ENCODE measurements around the gene RRP15.

Gene RRP15

DNA sequence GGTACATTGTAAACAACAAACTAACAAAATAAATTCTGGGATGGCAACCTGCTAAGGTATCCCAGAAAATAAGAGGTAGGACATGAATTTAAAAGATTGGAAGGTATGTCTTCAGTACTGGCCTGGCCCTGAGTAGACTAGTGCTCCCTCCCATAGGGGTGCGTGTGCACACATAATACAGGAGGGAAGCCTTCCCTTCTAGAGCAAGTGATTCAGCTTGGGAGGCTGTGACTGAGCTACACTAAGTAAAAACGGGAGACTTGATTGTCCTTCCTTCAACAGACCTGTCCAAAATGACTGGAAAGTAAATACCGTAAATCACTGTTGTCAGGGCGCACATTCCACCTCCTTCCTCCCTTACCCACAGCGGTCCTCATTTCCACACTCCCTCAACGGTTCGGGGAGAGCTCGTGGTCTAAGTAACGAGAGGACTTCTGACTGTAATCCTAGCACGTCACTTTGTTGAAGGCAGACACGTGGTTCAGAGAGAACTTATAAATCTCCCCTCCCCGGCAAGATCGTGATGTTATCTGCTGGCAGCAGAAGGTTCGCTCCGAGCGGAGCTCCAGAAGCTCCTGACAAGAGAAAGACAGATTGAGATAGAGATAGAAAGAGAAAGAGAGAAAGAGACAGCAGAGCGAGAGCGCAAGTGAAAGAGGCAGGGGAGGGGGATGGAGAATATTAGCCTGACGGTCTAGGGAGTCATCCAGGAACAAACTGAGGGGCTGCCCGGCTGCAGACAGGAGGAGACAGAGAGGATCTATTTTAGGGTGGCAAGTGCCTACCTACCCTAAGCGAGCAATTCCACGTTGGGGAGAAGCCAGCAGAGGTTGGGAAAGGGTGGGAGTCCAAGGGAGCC, 60.0 kb downstream of the RRP15 start, which contains the start of gene TGFB2:
TGFB2 (plus strand) TSS at position 523 of the 859 bp plus-strand sequence. CDS start 1,366 bp downstream, outside the sequence.
- DNase-seq = no peak

DNA sequence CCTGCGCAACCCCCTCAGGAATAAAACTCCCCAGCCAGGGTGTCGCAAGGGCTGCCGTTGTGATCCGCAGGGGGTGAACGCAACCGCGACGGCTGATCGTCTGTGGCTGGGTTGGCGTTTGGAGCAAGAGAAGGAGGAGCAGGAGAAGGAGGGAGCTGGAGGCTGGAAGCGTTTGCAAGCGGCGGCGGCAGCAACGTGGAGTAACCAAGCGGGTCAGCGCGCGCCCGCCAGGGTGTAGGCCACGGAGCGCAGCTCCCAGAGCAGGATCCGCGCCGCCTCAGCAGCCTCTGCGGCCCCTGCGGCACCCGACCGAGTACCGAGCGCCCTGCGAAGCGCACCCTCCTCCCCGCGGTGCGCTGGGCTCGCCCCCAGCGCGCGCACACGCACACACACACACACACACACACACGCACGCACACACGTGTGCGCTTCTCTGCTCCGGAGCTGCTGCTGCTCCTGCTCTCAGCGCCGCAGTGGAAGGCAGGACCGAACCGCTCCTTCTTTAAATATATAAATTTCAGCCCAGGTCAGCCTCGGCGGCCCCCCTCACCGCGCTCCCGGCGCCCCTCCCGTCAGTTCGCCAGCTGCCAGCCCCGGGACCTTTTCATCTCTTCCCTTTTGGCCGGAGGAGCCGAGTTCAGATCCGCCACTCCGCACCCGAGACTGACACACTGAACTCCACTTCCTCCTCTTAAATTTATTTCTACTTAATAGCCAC, 60.7 kb downstream of the RRP15 start:
- DNase-seq = peak; percentile 28

DNA sequence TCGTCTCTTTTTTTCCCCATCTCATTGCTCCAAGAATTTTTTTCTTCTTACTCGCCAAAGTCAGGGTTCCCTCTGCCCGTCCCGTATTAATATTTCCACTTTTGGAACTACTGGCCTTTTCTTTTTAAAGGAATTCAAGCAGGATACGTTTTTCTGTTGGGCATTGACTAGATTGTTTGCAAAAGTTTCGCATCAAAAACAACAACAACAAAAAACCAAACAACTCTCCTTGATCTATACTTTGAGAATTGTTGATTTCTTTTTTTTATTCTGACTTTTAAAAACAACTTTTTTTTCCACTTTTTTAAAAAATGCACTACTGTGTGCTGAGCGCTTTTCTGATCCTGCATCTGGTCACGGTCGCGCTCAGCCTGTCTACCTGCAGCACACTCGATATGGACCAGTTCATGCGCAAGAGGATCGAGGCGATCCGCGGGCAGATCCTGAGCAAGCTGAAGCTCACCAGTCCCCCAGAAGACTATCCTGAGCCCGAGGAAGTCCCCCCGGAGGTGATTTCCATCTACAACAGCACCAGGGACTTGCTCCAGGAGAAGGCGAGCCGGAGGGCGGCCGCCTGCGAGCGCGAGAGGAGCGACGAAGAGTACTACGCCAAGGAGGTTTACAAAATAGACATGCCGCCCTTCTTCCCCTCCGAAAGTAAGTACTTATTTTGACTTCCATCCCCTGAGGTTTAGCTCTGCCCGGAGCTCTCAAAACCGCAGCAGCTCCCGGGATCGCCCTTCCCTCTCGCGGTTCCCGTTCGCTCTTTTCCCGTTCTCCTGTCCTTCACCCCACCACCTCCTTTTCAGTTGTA, 61.5 kb downstream of the RRP15 start:
- no peak for DNase-seq

DNA sequence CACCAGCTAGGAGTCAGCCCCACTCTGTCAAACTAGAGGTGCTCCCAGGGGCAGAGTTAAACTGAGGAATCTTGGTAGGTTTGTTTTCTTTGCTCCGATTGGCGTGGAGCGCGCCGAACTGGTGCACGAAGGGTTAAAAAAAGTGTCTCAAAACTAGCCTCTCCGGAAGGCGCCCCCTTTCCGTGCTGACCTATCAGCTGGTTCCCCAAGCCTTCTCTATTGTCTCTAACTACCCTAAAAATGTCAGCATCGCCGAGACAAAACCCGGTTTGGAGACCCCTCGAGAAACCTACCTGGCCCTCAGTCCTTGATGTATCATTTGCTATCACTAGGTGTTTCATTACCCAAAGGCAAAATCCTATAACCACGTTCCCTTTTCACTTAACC, 62.2 kb downstream of the RRP15 start:
- no peak for DNase-seq

DNA sequence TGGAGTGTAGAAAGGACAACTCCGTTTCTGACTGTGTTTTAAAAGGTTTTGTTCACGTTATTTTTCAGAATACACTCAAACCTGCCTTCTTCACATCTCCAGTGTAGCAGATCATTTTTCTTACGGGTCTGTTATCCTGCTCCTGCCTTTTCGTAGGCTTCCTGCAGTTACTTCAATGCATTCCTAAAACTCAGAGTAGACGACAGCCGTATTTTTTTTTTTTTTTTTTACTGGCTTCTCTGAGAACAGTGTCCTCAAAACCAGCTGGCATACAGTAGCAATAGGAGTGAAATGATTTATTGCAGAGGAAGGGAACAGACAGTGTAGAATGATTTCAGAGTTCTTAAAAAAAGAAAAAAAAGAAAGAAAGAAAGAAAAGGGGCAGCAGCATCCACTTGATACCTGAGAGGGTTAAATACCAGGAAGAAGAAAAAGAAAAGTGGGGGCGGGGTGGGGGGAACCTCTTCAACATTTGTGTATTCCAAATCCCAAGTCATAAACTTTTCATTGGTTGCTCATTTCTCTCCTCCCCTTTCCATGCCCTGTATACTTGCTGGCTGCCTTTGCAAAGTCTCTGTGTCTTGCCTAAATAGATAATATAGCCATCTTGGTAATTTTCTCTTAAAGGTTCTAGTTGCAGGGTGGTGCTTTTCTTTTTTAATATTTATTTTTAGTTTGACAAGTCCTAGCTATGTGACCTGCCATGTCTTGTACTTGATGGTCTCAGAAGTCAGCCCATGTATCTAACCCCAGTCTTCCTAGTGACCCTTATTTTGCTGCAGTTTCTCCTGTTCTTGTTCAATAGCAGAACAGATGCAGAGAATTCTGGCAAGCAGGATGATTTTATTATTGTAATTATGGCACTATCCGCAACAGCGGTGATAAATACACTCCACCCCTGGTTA, 62.9 kb downstream of the RRP15 start:
- DNase-seq = no peak

DNA sequence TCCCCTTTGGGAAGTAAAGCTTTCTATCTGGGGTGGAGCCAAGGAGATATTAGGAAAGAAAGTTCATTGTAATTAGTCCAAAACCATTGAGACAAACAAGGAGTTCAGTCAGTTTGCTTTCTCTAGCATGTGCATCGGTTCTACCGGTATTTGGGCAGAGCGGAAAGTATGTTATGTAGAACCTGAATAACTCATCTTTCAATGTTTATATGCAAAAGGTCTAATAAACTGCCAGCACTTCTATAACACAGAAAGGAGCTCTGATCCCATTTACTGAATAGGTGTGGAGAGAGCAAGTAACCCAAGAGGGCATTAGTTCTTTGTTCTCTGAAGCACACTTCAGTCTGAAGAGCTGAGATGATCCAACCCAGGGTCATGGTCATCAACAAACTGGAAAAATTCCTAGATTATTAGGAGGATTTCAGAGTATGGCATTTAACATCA, 63.6 kb downstream of the RRP15 start:
- DNase-seq = no peak

DNA sequence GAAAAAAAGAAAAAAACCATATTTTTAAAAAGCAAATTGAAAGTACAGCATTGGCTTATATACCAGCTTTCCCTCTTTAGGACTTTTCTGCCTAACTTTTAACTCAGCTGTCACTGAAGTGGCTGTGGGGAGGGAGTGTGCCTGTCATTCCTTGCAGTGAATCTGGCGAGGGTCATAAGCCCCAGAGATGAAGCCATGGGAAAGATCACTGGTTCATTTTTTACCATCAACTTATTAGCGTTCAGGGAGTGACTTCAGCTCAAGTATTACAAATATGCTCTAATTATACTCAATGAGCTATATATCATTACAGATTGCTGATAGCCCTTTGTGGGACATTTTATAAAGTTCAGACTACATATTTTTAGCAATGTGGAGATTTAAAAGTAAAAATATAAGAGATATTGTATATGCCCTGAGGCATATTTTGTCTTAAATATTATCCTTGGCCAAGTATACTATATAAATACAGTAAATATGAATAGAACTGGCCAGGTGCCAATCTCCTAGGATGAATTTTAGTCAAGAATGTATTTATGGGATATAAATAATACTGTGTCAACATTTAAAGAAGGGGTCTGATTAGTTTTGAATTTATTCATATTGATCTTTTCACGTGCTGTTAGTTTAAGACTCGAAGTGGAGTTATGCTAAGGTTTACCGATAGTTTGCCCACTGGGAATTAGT, 64.4 kb downstream of the RRP15 start:
- no peak for DNase-seq

DNA sequence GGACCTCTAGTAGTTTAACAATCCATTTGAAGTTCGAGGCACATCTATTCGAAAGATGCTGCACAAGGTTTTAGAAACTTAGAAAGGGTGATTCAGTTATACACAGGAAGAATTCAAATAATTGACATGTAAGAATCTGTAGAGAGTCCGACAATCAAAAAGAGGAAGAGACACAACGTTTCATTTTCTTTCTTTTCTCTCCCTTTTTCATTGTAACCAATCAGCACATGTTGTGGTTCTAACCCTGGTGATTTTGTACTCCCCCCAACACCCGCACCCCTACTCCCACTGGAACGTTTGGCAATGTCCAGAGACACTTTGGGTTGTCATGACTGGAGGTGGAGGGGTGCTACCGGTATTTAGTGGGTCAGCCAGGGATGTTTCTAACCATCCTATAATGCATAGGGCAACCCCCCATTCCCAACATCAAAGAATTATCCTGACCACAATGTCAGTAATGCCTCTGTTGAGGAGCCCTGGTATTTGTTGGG, 65.0 kb downstream of the RRP15 start:
- no peak for DNase-seq

DNA sequence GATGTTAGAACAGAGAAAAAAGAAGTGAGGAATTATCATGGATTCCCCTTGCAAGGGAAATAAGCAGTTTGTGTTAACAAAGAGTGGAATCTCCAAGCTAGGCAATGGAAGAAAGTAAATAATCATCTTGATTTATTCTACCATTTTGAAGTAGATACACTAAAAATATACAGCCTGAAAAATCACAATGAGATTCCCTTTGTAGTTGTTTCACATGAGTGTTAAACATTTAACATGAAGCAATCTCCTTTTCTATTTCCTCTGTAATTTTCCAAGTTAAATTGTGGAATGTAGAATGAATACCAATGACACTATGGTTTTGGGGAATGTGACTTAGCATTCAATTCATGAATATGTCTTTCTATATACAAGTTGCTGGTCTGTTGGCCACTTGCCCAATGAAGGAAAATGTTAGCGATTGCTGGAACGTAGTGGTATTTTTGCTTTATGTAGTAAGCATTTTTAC, 65.7 kb downstream of the RRP15 start:
- DNase-seq = no peak

DNA sequence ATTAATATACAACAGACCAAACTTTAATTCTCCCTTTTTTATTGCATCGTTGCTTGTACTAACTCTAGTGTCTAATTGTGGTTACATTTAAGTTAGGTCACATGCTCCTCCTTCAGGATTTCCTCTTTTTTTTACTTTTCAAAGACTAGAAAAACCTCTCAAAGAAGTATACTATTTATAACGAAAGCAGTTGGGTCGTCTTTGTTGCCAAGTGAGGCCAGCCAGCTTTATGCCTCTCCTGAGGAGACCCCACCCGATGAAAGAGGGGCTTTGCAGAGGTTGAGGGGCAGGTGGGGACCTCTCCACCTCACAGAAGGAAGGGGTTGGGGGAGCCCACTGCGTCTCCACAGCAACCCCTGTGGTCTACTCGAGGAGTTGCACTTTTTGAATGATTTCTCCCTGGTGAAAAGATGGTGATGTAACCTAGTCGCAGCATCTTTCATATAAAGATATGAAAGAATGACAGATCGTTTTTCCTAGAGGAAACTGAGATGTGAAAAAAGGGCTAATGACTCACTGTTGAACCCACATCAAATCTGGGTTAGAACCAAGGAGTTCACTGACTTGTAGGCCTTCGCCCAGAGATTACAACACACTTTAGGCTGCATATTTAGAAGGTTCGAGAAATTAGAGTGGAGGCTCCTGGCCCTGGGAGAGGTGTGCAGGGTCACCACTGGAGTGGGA, 66.4 kb downstream of the RRP15 start:
- DNase-seq = peak; percentile 31

DNA sequence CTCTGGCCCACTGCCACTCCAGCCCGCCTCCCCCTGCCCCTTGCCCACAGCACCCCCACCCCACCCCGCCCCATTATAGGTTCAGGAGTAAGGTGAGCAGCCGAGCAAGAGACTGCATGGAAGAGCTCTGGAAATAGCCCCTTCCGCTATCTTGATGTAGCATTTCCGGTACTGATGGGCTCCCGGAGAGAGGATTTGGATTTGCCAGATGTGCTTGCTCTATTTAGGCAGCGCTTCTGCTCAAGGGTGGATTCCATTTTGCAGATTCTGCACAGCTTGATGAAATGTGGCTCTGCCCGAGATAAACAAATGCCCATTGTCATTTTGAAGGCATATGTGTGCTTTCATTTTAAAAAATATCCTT, 67.0 kb downstream of the RRP15 start:
- no peak for DNase-seq

DNA sequence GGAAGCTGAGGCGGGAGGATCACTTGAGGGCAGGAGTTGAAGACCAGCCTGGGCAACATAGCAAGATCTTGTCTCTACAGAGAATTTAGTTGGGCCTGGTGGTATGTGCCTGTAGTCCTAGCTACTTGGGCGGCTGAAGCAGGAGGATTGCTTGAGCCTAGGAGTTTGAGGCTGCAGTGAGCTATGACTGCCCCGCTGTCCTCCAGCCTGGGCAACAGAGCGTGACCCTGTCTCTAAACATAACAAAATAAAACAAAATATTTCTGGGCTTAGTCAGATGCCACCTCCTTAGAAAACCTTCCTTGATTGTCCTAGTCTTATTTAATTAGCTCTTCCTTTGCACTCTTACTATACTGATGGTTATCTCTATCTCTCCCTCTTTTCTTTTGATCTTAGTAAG, 68.6 kb downstream of the RRP15 start:
- DNase-seq = no peak

DNA sequence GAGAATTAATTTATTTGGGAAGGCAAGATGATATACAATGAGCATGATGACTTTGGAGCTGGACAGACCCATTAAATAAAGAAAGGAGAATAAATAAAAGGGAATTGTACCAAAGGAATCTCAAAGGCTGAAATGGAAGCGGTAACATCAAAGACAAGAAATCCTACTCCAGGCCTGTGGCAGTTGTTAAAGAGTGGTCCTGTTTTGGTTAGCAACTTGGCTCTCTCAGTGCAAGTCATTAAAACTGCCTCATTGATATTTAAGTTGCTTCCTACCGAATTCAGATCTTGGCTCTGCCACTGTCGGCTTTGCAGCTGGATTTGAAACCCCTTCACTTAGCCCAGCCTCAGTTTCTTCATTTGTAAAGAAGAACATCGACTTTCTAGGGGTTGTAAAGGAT, 70.2 kb downstream of the RRP15 start:
- DNase-seq = no peak

DNA sequence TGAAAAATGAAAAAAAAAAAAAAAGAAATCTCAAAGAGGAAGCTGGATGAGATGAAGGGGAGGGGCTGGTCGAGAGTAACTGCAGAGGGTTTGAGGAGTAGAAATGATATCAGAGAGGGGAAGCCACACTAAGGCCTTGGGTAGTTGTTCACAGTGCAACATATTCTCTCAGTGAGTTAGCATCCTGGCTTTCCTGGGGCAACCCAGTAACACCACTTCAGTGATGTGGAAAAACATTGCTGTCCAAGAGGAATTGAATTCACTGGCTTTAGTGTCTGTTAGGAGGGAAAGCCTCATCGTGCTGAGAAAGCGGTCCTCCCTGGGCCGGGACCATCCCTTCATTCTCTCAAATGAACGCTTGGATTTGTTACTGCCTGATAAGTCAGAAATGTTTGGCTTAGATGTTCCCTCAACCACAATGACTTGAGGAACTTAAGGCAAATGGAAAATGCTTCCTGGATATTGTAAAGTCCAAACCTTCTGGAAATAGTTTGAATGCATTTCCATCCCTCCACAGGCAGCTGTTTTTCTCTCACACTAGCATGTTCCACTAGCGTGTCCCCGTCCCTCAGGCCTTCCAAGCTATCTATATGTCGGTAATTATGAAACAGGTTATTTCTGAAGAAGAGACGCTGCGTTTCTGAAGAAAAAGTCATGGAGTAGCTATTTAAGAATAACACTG, 72.3 kb downstream of the RRP15 start:
- no peak for DNase-seq

DNA sequence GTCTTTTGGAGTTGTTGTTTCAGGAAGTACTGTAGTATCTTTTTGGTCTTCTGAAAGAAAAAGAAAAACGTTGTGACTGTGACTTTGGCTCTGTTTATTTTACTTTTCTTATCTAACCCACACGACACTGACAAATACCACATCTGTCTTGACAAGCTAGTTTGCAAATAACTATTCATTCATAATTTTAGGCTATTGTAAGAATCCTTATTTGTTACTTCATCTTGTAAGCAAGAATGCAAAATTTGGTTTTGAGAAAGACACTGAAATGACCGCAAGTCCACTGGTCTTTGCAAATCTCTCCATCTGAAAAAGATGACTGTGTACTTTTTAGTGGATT, 72.8 kb downstream of the RRP15 start:
- no peak for DNase-seq

DNA sequence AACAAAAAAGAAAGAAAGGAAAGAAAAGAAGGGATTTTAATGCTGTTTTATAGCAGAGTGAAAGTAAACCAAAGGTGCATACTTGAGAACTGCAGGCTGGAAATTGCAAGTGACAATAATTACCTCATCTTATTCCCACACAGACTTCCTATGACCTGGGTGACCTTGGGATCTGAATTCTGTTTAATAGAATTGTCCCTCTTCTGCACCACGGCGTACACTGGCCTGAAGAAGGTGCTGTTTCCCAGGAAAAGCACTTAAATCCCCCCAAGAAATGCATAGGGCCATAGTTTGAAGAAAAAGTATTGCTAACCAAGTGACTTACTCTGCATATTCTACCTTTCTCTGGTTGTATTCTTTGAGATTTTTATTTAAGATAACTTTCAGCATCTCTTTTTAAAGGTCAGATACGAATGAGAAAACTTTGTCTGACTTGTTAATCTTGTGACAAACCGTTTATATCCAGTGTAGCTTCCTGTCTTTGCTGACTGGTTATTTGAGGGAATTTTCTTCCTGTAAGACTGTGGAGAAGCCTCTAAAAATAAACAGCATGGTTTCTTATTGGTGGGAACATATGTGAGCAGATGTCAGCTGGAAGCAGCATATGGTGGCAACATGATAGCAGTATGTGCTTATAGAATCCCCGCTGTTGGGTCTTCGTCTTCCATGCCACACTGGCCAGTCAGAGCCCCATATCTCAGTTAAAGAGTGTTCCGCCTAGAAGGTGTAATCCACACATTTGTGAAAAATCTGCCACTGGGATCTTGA, 76.4 kb downstream of the RRP15 start:
- DNase-seq = no peak

DNA sequence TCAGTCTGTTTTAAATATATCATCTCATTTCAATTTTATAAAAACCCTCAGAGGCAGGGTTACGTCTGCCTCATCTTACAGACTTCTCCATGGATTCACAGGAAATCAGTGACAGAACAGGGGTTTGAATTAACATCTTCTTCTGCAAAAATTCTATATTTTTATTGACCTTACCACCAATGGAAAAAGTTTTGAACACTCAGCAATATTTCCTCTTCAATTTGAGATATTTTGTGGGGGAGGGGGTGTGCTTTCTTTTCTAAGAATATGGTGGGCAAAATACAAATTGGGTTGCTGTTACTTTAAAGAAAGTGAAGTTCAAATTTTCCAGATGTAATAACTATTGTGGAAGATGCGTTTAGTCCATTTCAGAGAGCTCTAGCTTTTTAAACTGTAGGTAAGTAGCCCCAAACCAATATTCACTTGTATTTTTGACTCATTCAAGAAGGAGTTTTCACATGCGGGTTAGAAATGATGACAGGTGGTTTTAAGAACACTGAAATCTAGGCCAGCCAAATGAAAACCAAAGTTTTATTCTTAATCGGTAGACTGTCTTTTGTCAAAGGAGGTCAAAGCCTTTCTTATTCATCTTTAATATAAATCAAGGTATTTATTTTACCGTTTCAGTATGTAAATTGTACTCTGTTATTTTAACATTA, 77.5 kb downstream of the RRP15 start:
- DNase-seq = no peak

DNA sequence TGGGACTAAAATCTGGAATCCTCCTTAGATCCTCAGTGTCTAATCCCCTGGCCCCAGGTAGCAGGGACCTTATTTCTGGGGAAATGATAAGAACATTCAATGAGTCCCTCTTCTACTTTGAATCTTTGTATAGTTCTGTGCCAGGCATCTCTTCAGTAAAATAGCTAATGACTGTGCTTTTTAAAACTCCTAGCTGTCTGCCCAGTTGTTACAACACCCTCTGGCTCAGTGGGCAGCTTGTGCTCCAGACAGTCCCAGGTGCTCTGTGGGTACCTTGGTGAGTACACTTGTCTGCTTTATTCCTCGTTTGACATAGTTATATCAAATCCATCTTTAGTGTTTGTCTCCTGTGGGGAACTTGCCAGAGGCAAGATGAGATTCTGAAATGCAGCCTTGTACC, 78.0 kb downstream of the RRP15 start:
- no peak for DNase-seq

All from CD4-positive, alpha-beta T cell treated with Interleukin-10 for 1 hour (primary cell).